Measurements from ENCODE around the gene NISCH. TPM values are rescaled to one million over a fixed set of nuclear protein-coding genes. Genes with fewer than 3 reads are reported as not detected.

NISCH gene
- total RNA-seq, 1 experiment from 2014 or later: 72.8 TPM

GRCh38 chr3:52480768-52481715 lies 25.6 kb downstream of the NISCH start:
- Histone ChIP-seq H3K27ac (ENCODE audit: low read depth, low read length) (no peak overlapping the region), H3K4me2 (ENCODE audit: low read length) (no peak overlapping the region), H2AFZ (ENCODE audit: low read depth, low read length, poor library complexity, severe bottlenecking) (no peak overlapping the region), H3K9me3 (ENCODE audit: control insufficient read depth in 1 of 2, insufficient read depth in 1 of 2, low read depth in 1 of 2, low read length in 2 of 2) (no peaks in the 10 kb centered on the region), H3K4me1 (ENCODE audit: control insufficient read depth in 1 of 2, insufficient read depth in 2 of 2, low read length in 2 of 2) (no peaks in the 10 kb centered on the region), H3K9me2 (ENCODE audit: insufficient read depth) (no peaks in the 10 kb centered on the region), H3K36me3 (ENCODE audit: control insufficient read depth in 1 of 2, insufficient read depth in 2 of 2, low read length in 2 of 2) (peaks cover 31 to 35% of the 10 kb centered on the region in 2 experiments; a peak in 3 of 4 replicates), H4K20me1 (ENCODE audit: insufficient read depth) (no peaks in the 10 kb centered on the region), H3K27me3 (ENCODE audit: insufficient read depth, low read length) (no peaks in the 10 kb centered on the region), H3K4me3 (replicated peaks in 1 of 2; ENCODE audit: low read depth in 1 of 2, low read length in 2 of 2) (no peak overlapping the region), H3K79me2 (ENCODE audit: insufficient read depth, low read length) (no peaks in the 10 kb centered on the region), H3K9ac (ENCODE audit: low read length) (no peak overlapping the region)
- ATAC-seq (no peak), DNase-seq (ENCODE audit: low read depth, low spot score) (no peak)
- RAD21 ChIA-PET (ENCODE audit: low non-redundant PET in 1 of 2, low total read pairs in 2 of 2, uncharacterized antibody in 2 of 2, unreplicated experiment in 2 of 2): no interaction called here
- TSS peak; percentile 18 for BruUV-seq (replicated peaks)
- CTCF ChIA-PET: no interaction called here
- intact Hi-C loops (cut with micrococcal nuclease): no loop called here
- POLR2A ChIA-PET: no interaction called here
- TF ChIP-seq SRF (IDR thresholded peaks at IDR 0.05; ENCODE audit: low read depth) (no peak), EZH2phosphoT487 (IDR thresholded peaks at IDR 0.05; ENCODE audit: borderline replicate concordance) (no peak), EZH2 (IDR thresholded peaks at IDR 0.05) (no peak), TCF7L2 (IDR thresholded peaks at IDR 0.05; ENCODE audit: borderline replicate concordance, extremely low read depth, insufficient read depth, insufficient read length) (no peak), FOSL1 (IDR thresholded peaks at IDR 0.05; ENCODE audit: low read depth) (no peak), SIN3A (IDR thresholded peaks at IDR 0.05; ENCODE audit: low read depth) (no peak), MAX (IDR thresholded peaks at IDR 0.05) (no peak), JUND (IDR thresholded peaks at IDR 0.05) (no peak), CTCF (IDR thresholded peaks at IDR 0.05 in 2 of 3, conservative IDR thresholded peaks at IDR 0.05 in 1 of 3; ENCODE audit: borderline replicate concordance in 1 of 3, insufficient read depth in 1 of 3, low read depth in 2 of 3, low read length in 2 of 3) (no peak), POLR2A (IDR thresholded peaks at IDR 0.05; ENCODE audit: borderline replicate concordance, extremely low read depth, insufficient read depth, insufficient read length) (no peak), RAD21 (IDR thresholded peaks at IDR 0.05; ENCODE audit: low read depth) (no peak), REST (IDR thresholded peaks at IDR 0.05; ENCODE audit: low read depth) (no peak), ZFX (IDR thresholded peaks at IDR 0.05) (no peak), CEBPB (IDR thresholded peaks at IDR 0.05; ENCODE audit: low read depth) (no peak), ATF3 (IDR thresholded peaks at IDR 0.05) (no peak), YY1 (IDR thresholded peaks at IDR 0.05; ENCODE audit: extremely low read depth, insufficient replicate concordance, low read depth, low read length) (no peak), ZNF274 (IDR thresholded peaks at IDR 0.05; ENCODE audit: low read depth, low read length) (no peak), POLR2AphosphoS5 (IDR thresholded peaks at IDR 0.05; ENCODE audit: low read depth, low read length) (no peak), EGR1 (IDR thresholded peaks at IDR 0.05; ENCODE audit: low read depth) (no peak)

All from HCT116 (cell line).